Measurements from ENCODE around the gene NCBP3.

GRCh38 chr17:3801792-3802191 is 44.3 kb downstream of the NCBP3 start:
- TF ChIP-seq RFX5 (IDR thresholded peaks at IDR 0.05; ENCODE audit: borderline replicate concordance, low read depth, low read length), result no peak
- TF ChIP-seq POLR2A (IDR thresholded peaks at IDR 0.05; ENCODE audit: control extremely low read depth in 1 of 2, low read depth in 2 of 2, low read length in 2 of 2), result no peak
- TF ChIP-seq CTCF (IDR thresholded peaks at IDR 0.05; ENCODE audit: control extremely low read depth in 1 of 3, insufficient read depth in 1 of 3, low read depth in 1 of 3, low read length in 3 of 3), result no peak
- no peak for TF ChIP-seq TAF1 (IDR thresholded peaks at IDR 0.05; ENCODE audit: low read depth, low read length)
- no peak for TF ChIP-seq POU5F1 (IDR thresholded peaks at IDR 0.05; ENCODE audit: low read depth, low read length)
- no peak for TF ChIP-seq EZH2 (IDR thresholded peaks at IDR 0.05; ENCODE audit: low read depth, low read length, severe bottlenecking)
- TF ChIP-seq ZNF274 (IDR thresholded peaks at IDR 0.05; ENCODE audit: borderline replicate concordance, extremely low read depth, low read length), result no peak
- TF ChIP-seq TCF12 (IDR thresholded peaks at IDR 0.05; ENCODE audit: low read depth, low read length), result no peak
- TF ChIP-seq RXRA (IDR thresholded peaks at IDR 0.05; ENCODE audit: insufficient read depth, low read depth, low read length), result no peak
- no peak for TF ChIP-seq YY1 (IDR thresholded peaks at IDR 0.05; ENCODE audit: low read depth, low read length)
- no peak for TF ChIP-seq MAX (IDR thresholded peaks at IDR 0.05)
- TF ChIP-seq E2F6 (IDR thresholded peaks at IDR 0.05), result no peak
- no peak for TF ChIP-seq CREB1 (IDR thresholded peaks at IDR 0.05)
- no peak for TF ChIP-seq GABPA (IDR thresholded peaks at IDR 0.05; ENCODE audit: borderline replicate concordance, insufficient read depth, low read length)
